T-cell (primary cell): ENCODE results near the gene ADARB2. TPM values are rescaled to one million over a fixed set of nuclear protein-coding genes. Genes with fewer than 3 reads are reported as not detected.
A peak's percentile ranks its signal among the peaks of the same experiment; 100 is the strongest.

ENCODE experiments used
- ATAC-seq, 4 experiments: fragments of 200-7000 bp in 3 of 4; fragments of 150-1000 bp in 1 of 4; cut with Tn5 transposase; replicated peaks in 1 of 4; 1 replicate in 3 of 4; 2 replicates in 1 of 4; pipeline ENCODE4 v1.10.0; 2021; ENCODE audit warnings: moderate library complexity in 3 of 4, mild to moderate bottlenecking in 2 of 4, moderate number of reproducible peaks in 1 of 4
- CTCF ChIA-PET, 2 donors: fragments of 300-600 bp; sonication (Branson Sonifier 250); formaldehyde crosslinking; loops; one replicate each; lab custom pipeline; 2022; ENCODE audit warnings: antibody characterized with exemption in 2 of 2; lab: Charles Lee
- POLR2A ChIA-PET, 2 donors: fragments of 300-600 bp; sonication (Branson Sonifier 250); formaldehyde crosslinking; loops; one replicate each; lab custom pipeline; 2022; ENCODE audit warnings: antibody characterized with exemption in 2 of 2; lab: Charles Lee
- DNase-seq, 35 experiments: peaks; one replicate each; pipeline versions ENCODE4 v3.0.0 to v3.0.0-alpha.2; 2013 to 2023
- H3K27ac ChIP-seq: one replicate; pipeline ENCODE4 v1.5.1; 2013; ENCODE audit warnings: low read length
- H3K27me3 ChIP-seq, 2 experiments: replicated peaks in 1 of 2; 1 replicate in 1 of 2; 2 replicates in 1 of 2; pipeline versions ENCODE4 v1.6.1 to v1.7.0; 2013; ENCODE audit warnings: low read length in 1 of 2, mixed read lengths in 1 of 2; ENCODE audit not compliant: control insufficient read depth in 2 of 2, insufficient read depth in 2 of 2; ENCODE audit errors: extremely low read depth in 1 of 2
- H3K36me3 ChIP-seq, 2 donors: 1 replicate in 1 of 2; 2 replicates in 1 of 2; pipeline versions ENCODE4 v1.6.1 to v1.7.0; 2013; ENCODE audit warnings: low read length in 1 of 2; ENCODE audit not compliant: control insufficient read depth in 2 of 2, insufficient read depth in 1 of 2; ENCODE audit errors: extremely low read depth in 1 of 2
- H3K4me1 ChIP-seq, 2 experiments: 1 replicate in 1 of 2; 2 replicates in 1 of 2; pipeline versions ENCODE4 v1.6.1 to v1.7.0; 2013; ENCODE audit warnings: low read length in 2 of 2, mixed read lengths in 1 of 2; ENCODE audit not compliant: insufficient read depth in 2 of 2, control insufficient read depth in 1 of 2; ENCODE audit errors: extremely low read depth in 1 of 2
- H3K4me3 ChIP-seq, 2 donors: 1 replicate in 1 of 2; 2 replicates in 1 of 2; pipeline versions ENCODE4 v1.5.1 to v1.7.0; 2013; ENCODE audit warnings: mild to moderate bottlenecking in 2 of 2, low read length in 1 of 2, moderate library complexity in 1 of 2; ENCODE audit not compliant: control insufficient read depth in 1 of 2; ENCODE audit errors: extremely low read depth in 1 of 2
- H3K9me3 ChIP-seq: 2 replicates; pipeline ENCODE4 v1.7.0; 2013
- H3K27ac Mint-ChIP-seq, 2 donors: one replicate each; pipeline ENCODE4 v1.8.0; 2020 to 2021; ENCODE audit warnings: mild to moderate bottlenecking in 2 of 2, mixed read lengths in 2 of 2
- H3K27me3 Mint-ChIP-seq, 2 donors: one replicate each; pipeline ENCODE4 v1.8.0; 2021 to 2022; ENCODE audit warnings: mixed read lengths in 2 of 2
- H3K36me3 Mint-ChIP-seq: one replicate; pipeline ENCODE4 v1.8.0; 2021; ENCODE audit warnings: mixed read lengths
- H3K4me1 Mint-ChIP-seq, 3 donors: one replicate each; pipeline ENCODE4 v1.8.0; 2020 to 2022; ENCODE audit warnings: mixed read lengths in 3 of 3, mild to moderate bottlenecking in 1 of 3
- H3K4me3 Mint-ChIP-seq, 3 donors: one replicate each; pipeline ENCODE4 v1.8.0; 2020 to 2022; ENCODE audit warnings: mild to moderate bottlenecking in 3 of 3, mixed read lengths in 3 of 3, moderate library complexity in 3 of 3
- H3K9me3 Mint-ChIP-seq, 3 donors: one replicate each; pipeline ENCODE4 v1.8.0; 2020 to 2022; ENCODE audit warnings: mixed read lengths in 3 of 3
- WGBS: methylation state at CpG from one replicate; pipeline ENCODE4 v1.1.5; 2013; ENCODE audit warnings: missing lambda C conversion rate; ENCODE audit not compliant: insufficient coverage; 5-methylcytosine and 5-hydroxymethylcytosine counted together
- total RNA-seq, 35 experiments: library from RNA in 6 of 35; stranded (reverse) in 6 of 35; fragments of 120-200 nt in 1 of 35; gene quantifications; one replicate each; pipeline versions ENCODE4 v1.2.1 to v1.2.4 and lab custom pipeline; 2013 to 2026

The ADARB2 gene
- total RNA-seq, 5 donors from 2014 or later (not counting 1 experiment from before 2014, with no cell fraction given): 0.07 to 4.0 (median 0.41) TPM

- H3K4me1 ChIP-seq: peaks cover 0 to 4% of the 10 kb centered on the region in 2 experiments
- Mint-ChIP-seq H3K4me3 (no peak overlapping the region), H3K4me1 (peaks cover 12 to 19% (median 14%) of the 10 kb centered on the region in 3 donors), H3K36me3 (peaks cover 26% of the 10 kb centered on the region), H3K9me3 (peaks cover 12 to 24% (median 17%) of the 10 kb centered on the region in 3 donors), H3K27ac (no peak overlapping the region), H3K27me3 (peaks cover 3 to 4% of the 10 kb centered on the region in 2 donors)
- no peak overlapping the region for H3K27ac ChIP-seq
- ATAC-seq (no peak), DNase-seq (no peak)
- no peak overlapping the region for H3K4me3 ChIP-seq
- CTCF ChIA-PET: no interaction called here
- peaks cover 0 to 1% of the 10 kb centered on the region in 2 experiments for H3K27me3 ChIP-seq
- peaks cover 0 to 5% of the 10 kb centered on the region in 2 donors for H3K36me3 ChIP-seq
- no peaks in the 10 kb centered on the region for H3K9me3 ChIP-seq
- POLR2A ChIA-PET: no interaction called here
Observed at GRCh38 chr10:1136268-1136667, 601.1 kb downstream of the ADARB2 start.

DNA sequence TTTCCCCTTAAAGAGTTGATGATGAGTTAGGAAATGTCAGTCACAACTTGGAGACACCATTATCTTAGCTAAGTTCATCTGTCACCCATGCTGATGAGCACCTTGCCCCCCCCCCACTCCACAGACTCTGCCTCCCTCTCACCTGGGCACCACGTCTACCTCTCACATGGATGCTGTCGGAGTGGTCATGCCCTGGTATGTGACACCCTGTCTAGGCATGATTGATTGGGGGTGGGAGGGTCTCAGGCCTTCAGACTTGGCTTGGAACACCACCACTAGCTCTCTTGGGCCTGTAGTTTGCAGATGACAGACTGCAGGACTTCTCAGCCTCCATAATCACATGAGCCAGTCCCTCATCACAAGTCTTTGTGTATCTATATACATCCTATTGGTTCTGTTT, 603.2 kb downstream of the ADARB2 start:
- Mint-ChIP-seq H3K27ac (no peak overlapping the region), H3K4me1 (peaks cover 12 to 19% (median 14%) of the 10 kb centered on the region in 3 donors), H3K27me3 (no peaks in the 10 kb centered on the region), H3K36me3 (peaks cover 40% of the 10 kb centered on the region), H3K9me3 (peaks cover 11% of the 10 kb centered on the region in 3 donors), H3K4me3 (no peak overlapping the region)
- Histone ChIP-seq H3K4me1 (peaks cover 0 to 4% of the 10 kb centered on the region in 2 experiments), H3K9me3 (no peaks in the 10 kb centered on the region), H3K4me3 (no peak overlapping the region), H3K27ac (no peak overlapping the region), H3K27me3 (no peaks in the 10 kb centered on the region), H3K36me3 (peaks cover 3 to 25% of the 10 kb centered on the region in 2 donors)
- POLR2A ChIA-PET: no interaction called here
- no CpG with 5 or more reads among the region's 2 CpGs for WGBS
- ATAC-seq: no peak
- no peak for DNase-seq
- CTCF ChIA-PET: no interaction called here

- no peak overlapping the region for H3K4me3 Mint-ChIP-seq
- DNase-seq (no peak), ATAC-seq (peak in 1 of 4 experiments; percentile 23)
- WGBS: 100% methylated on average over 3 of the region's 3 CpGs
- POLR2A ChIA-PET: no interaction called here
- peaks cover 41% of the 10 kb centered on the region for H3K36me3 Mint-ChIP-seq
- H3K27me3 Mint-ChIP-seq: no peaks in the 10 kb centered on the region
- Histone ChIP-seq H3K4me3 (no peak overlapping the region), H3K27ac (no peak overlapping the region), H3K36me3 (peaks cover 7 to 29% of the 10 kb centered on the region in 2 donors), H3K9me3 (no peaks in the 10 kb centered on the region), H3K4me1 (peaks cover 0 to 4% of the 10 kb centered on the region in 2 experiments), H3K27me3 (no peaks in the 10 kb centered on the region)
- peak overlapping the region; percentile 66 to 82 for H3K27ac Mint-ChIP-seq
- peaks cover 12 to 19% (median 14%) of the 10 kb centered on the region in 3 donors for H3K4me1 Mint-ChIP-seq
- peaks cover 5 to 6% (median 5%) of the 10 kb centered on the region in 3 donors for H3K9me3 Mint-ChIP-seq
- CTCF ChIA-PET: no interaction called here
Observed at GRCh38 chr10:1133495-1134045, 603.8 kb downstream of the ADARB2 start.

GRCh38 chr10:1132584-1132983, 604.7 kb downstream of the ADARB2 start:
- CTCF ChIA-PET: interaction anchor here in 1 of 2 donors (0.8 kb wide), 1 partner anchor 23 kb away, joined by 3 read pairs; no protein-coding TSS in a partner anchor
- H3K27ac Mint-ChIP-seq: no peak overlapping the region
- WGBS: 88% methylated on average over 6 of the region's 10 CpGs

GRCh38 chr10:1130995-1131790, 606.1 kb downstream of the ADARB2 start:
- ChIA-PET CTCF (no interaction called here), POLR2A (no interaction called here)
- H3K27ac ChIP-seq: no peak overlapping the region
- H3K27me3 Mint-ChIP-seq: no peaks in the 10 kb centered on the region
- peaks cover 7 to 46% of the 10 kb centered on the region in 2 donors for H3K36me3 ChIP-seq
- no peak overlapping the region for H3K27ac Mint-ChIP-seq
- DNase-seq (no peak), ATAC-seq (no peak)
- H3K4me1 Mint-ChIP-seq: peaks cover 12 to 23% (median 14%) of the 10 kb centered on the region in 3 donors
- H3K27me3 ChIP-seq: no peaks in the 10 kb centered on the region
- peaks cover 50% of the 10 kb centered on the region for H3K36me3 Mint-ChIP-seq
- H3K4me1 ChIP-seq: peaks cover 0 to 4% of the 10 kb centered on the region in 2 experiments
- H3K9me3 Mint-ChIP-seq: no peaks in the 10 kb centered on the region
- H3K4me3 ChIP-seq: no peak overlapping the region
- no peak overlapping the region for H3K4me3 Mint-ChIP-seq
- 97% methylated on average over 11 of the region's 12 CpGs for WGBS
- no peaks in the 10 kb centered on the region for H3K9me3 ChIP-seq

More at GRCh38 chr10:1132584-1132983, 604.7 kb downstream of the ADARB2 start:
- peaks cover 43% of the 10 kb centered on the region for H3K36me3 Mint-ChIP-seq
- ATAC-seq (peak in 1 of 4 experiments; percentile 12), DNase-seq (no peak)
- Histone ChIP-seq H3K27me3 (no peaks in the 10 kb centered on the region), H3K9me3 (no peaks in the 10 kb centered on the region), H3K36me3 (peaks cover 7 to 32% of the 10 kb centered on the region in 2 donors), H3K4me3 (no peak overlapping the region), H3K4me1 (peaks cover 0 to 4% of the 10 kb centered on the region in 2 experiments), H3K27ac (no peak overlapping the region)
- H3K27me3 Mint-ChIP-seq: no peaks in the 10 kb centered on the region
- no peaks in the 10 kb centered on the region for H3K9me3 Mint-ChIP-seq
- H3K4me3 Mint-ChIP-seq: no peak overlapping the region
- H3K4me1 Mint-ChIP-seq: peaks cover 12 to 21% (median 14%) of the 10 kb centered on the region in 3 donors
- POLR2A ChIA-PET: no interaction called here

DNA sequence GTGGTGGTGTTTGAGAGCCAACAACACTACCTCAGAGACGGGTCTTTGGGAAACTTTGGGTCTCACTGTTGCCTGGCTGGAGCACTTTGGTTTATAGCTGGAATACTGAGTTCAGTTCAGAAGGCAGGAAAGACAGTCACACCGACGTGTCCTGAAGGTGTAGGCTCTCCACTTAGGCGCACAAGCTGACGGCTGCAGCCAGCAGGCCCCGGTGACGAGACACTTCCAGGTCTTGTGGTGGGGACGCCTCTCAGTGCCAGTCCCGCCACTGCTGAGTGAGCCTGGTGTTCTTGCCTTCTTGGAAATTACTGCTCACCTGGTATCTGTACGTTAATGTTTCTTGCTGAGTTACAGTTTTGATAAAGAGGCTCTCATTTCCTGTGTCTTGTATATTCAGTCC, 607.1 kb downstream of the ADARB2 start:
- Mint-ChIP-seq H3K27me3 (no peaks in the 10 kb centered on the region), H3K4me1 (peaks cover 12 to 23% (median 14%) of the 10 kb centered on the region in 3 donors), H3K4me3 (no peak overlapping the region), H3K27ac (no peak overlapping the region), H3K36me3 (peaks cover 54% of the 10 kb centered on the region), H3K9me3 (no peaks in the 10 kb centered on the region)
- Histone ChIP-seq H3K27me3 (no peaks in the 10 kb centered on the region), H3K27ac (no peak overlapping the region), H3K4me1 (peaks cover 0 to 4% of the 10 kb centered on the region in 2 experiments), H3K36me3 (peaks cover 10 to 54% of the 10 kb centered on the region in 2 donors), H3K9me3 (no peaks in the 10 kb centered on the region), H3K4me3 (no peak overlapping the region)
- 96% methylated on average over 9 of the region's 10 CpGs for WGBS
- DNase-seq (no peak), ATAC-seq (no peak)
- POLR2A ChIA-PET: no interaction called here
- CTCF ChIA-PET: no interaction called here
